Breast epithelium (tissue), 3 donors: Measurements from ENCODE around the gene BNIP3.

Experiments used
- CTCF ChIP-seq, 3 donors: fragments of 450-650 bp; IDR thresholded peaks; one replicate each; pipeline ENCODE4 v1.5.1; 2016 to 2017; ENCODE audit warnings: antibody characterized with exemption in 3 of 3, mild to moderate bottlenecking in 3 of 3, moderate library complexity in 3 of 3
- POLR2A ChIP-seq: fragments of 450-650 bp; IDR thresholded peaks from one replicate; pipeline ENCODE4 v1.6.1; 2016; ENCODE audit warnings: antibody characterized with exemption, mild to moderate bottlenecking, moderate library complexity
- POLR2AphosphoS5 ChIP-seq, 3 donors: sonication (generic); formaldehyde crosslinking; IDR thresholded peaks; one replicate each; pipeline ENCODE4 v1.6.1; 2017; ENCODE audit warnings: antibody characterized with exemption in 3 of 3

- TF ChIP-seq CTCF (IDR thresholded peaks at IDR 0.05) (no peak), POLR2AphosphoS5 (IDR thresholded peaks at IDR 0.05) (no peak), POLR2A (no peak)
These were observed 45.4 kb downstream of the BNIP3 start for GRCh38 chr10:131936294-131936693.
